ENCODE measurements around the gene WRAP73.
"Not testable (repeated sequence)": the region's sequence is repeated elsewhere in the genome, so short reads cannot be mapped to it uniquely, and the experiment has no call there.

WRAP73 gene

GRCh38 chr1:3584915-3585314 lies 65.0 kb downstream of the WRAP73 start:
- CTCF ChIA-PET: no interaction called here
- POLR2A ChIA-PET: no interaction called here
- TF ChIP-seq CTCF (IDR thresholded peaks at IDR 0.05; ENCODE audit: control extremely low read depth, extremely low read depth, low read depth, missing control alignments): no peak
- DNase-seq (ENCODE audit: extremely low spot score): no peak

GRCh38 chr1:3583751-3584150 lies 66.2 kb downstream of the WRAP73 start:
- DNase-seq (ENCODE audit: extremely low spot score); CTCF ChIA-PET; POLR2A ChIA-PET: not testable (repeated sequence)

- ChIA-PET POLR2A (no interaction called here), CTCF (interaction anchor here (1.0 kb wide), 1 partner anchor 13 kb away, joined by 3 read pairs; no protein-coding TSS in a partner anchor)
- DNase-seq (ENCODE audit: extremely low spot score): no peak
- TF ChIP-seq CTCF (IDR thresholded peaks at IDR 0.05; ENCODE audit: control extremely low read depth, extremely low read depth, low read depth, missing control alignments): no peak
Measured at GRCh38 chr1:3581296-3582036, 68.4 kb downstream of the WRAP73 start.

All from GM10248 (cell line).